Skeletal muscle tissue (tissue), 4 donors: Measurements from ENCODE around the gene MIPOL1. TPM values are rescaled to one million over a fixed set of nuclear protein-coding genes. Genes with fewer than 3 reads are reported as not detected.
"Not testable (repeated sequence)": the region's sequence is repeated elsewhere in the genome, so short reads cannot be mapped to it uniquely, and the experiment has no call there.

Experiments
- H3K27ac ChIP-seq: one replicate; pipeline ENCODE4 v1.7.0; 2013; ENCODE audit warnings: mild to moderate bottlenecking, low read depth, low read length, inconsistent platforms
- H3K27me3 ChIP-seq, 3 donors: one replicate each; pipeline ENCODE4 v1.7.0; 2013; ENCODE audit warnings: low read length in 3 of 3; ENCODE audit not compliant: control insufficient read depth in 3 of 3, insufficient read depth in 3 of 3
- H3K36me3 ChIP-seq, 3 donors: one replicate each; pipeline ENCODE4 v1.7.0; 2013; ENCODE audit warnings: low read length in 3 of 3; ENCODE audit not compliant: control insufficient read depth in 3 of 3, insufficient read depth in 3 of 3
- H3K4me1 ChIP-seq, 3 donors: one replicate each; pipeline ENCODE4 v1.7.0; 2013; ENCODE audit warnings: low read length in 3 of 3, mild to moderate bottlenecking in 3 of 3; ENCODE audit not compliant: control insufficient read depth in 3 of 3, insufficient read depth in 3 of 3
- H3K4me3 ChIP-seq, 3 donors: one replicate each; pipeline ENCODE4 v1.7.0; 2013; ENCODE audit warnings: low read length in 3 of 3
- H3K9ac ChIP-seq, 3 donors: one replicate each; pipeline ENCODE4 v1.7.0; 2013; ENCODE audit warnings: low read length in 3 of 3, mild to moderate bottlenecking in 3 of 3, moderate library complexity in 2 of 3, low read depth in 1 of 3
- H3K9me3 ChIP-seq, 3 donors: one replicate each; pipeline ENCODE4 v1.7.0; 2013; ENCODE audit warnings: low read length in 3 of 3; ENCODE audit not compliant: control insufficient read depth in 3 of 3
- total RNA-seq: library from RNA; depleted of rRNA; stranded (reverse); fragments of >200 nt; gene quantifications from one replicate; pipeline ENCODE4 v1.2.3, GENCODE V29; 2014
- donor health status: Osteomylitis.

MIPOL1 gene
- total RNA-seq, 1 donor from 2014 or later: 16.7 TPM

GRCh38 chr14:37369425-37369824, 171.7 kb downstream of the MIPOL1 start:
- Histone ChIP-seq H3K27ac (no peak overlapping the region), H3K36me3 (peaks cover 0 to 3% (median 0%) of the 10 kb centered on the region in 3 donors), H3K9ac (no peak overlapping the region), H3K4me3 (no peak overlapping the region), H3K27me3 (no peaks in the 10 kb centered on the region), H3K4me1 (no peaks in the 10 kb centered on the region), H3K9me3 (peaks cover 0 to 3% (median 0%) of the 10 kb centered on the region in 3 donors)

DNA sequence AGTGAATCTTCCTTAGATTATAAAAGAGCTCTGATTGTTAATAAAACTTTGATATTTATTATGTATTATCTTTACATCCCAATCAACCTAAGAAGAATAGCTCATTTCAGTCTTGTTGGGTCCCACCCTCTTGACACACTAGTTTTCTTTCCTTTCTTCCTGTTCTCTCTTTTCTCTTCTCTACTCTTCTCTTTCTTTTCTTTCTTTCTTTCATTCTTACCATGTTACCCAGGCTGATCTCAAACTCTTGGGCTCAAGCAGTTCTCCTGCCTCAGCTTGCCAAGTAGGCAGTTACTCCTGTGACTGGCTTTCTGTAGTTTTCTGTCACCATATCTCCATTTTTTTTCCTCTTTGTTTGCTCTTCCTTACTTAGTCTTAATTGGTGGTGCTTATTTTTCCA, 177.8 kb downstream of the MIPOL1 start:
- H3K4me1 ChIP-seq: no peaks in the 10 kb centered on the region
- no peaks in the 10 kb centered on the region for H3K27me3 ChIP-seq
- H3K36me3 ChIP-seq: no peaks in the 10 kb centered on the region
- H3K9me3 ChIP-seq: no peaks in the 10 kb centered on the region
- no peak overlapping the region for H3K27ac ChIP-seq
- H3K4me3 ChIP-seq: no peak overlapping the region
- no peak overlapping the region for H3K9ac ChIP-seq

DNA sequence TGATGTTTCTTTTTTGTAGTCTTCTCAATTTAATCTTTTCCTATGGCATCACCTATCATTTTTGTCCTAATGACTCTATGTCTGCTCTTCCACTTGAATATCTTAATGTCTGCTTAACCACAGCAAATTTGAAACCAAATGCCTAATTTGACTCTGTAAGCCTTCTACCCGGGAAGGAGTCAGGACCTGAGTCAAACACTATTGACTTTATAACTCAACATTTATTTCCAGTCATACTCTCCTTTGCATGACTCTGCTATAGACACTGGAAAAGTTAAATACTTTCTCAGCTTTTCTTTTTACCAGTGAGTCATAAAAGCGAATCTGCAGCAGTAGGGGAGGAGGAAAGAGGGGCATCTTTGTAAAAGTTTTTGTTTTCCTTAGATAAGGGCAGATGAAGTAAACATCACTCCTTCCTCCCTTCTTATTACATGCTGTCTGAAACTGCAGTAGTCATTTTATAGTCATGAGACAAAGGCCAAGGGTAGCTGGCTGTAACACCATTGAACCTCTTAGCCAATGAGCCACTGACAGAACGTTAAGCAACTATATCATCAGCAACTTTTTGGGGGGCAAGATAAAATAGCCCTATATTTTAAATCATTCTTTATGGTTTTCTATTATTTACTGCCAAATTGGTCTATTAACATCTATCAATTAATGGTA, 179.3 kb downstream of the MIPOL1 start:
- no peaks in the 10 kb centered on the region for H3K4me1 ChIP-seq
- no peaks in the 10 kb centered on the region for H3K36me3 ChIP-seq
- no peak overlapping the region for H3K9ac ChIP-seq
- no peaks in the 10 kb centered on the region for H3K27me3 ChIP-seq
- H3K9me3 ChIP-seq: no peaks in the 10 kb centered on the region
- no peak overlapping the region for H3K27ac ChIP-seq
- H3K4me3 ChIP-seq: no peak overlapping the region

GRCh38 chr14:37384870-37385596, 187.3 kb downstream of the MIPOL1 start:
- no peak overlapping the region for H3K27ac ChIP-seq
- no peaks in the 10 kb centered on the region for H3K27me3 ChIP-seq
- H3K9ac ChIP-seq: no peak overlapping the region
- no peaks in the 10 kb centered on the region for H3K9me3 ChIP-seq
- H3K36me3 ChIP-seq: no peaks in the 10 kb centered on the region
- no peak overlapping the region for H3K4me3 ChIP-seq
- H3K4me1 ChIP-seq: no peaks in the 10 kb centered on the region

DNA sequence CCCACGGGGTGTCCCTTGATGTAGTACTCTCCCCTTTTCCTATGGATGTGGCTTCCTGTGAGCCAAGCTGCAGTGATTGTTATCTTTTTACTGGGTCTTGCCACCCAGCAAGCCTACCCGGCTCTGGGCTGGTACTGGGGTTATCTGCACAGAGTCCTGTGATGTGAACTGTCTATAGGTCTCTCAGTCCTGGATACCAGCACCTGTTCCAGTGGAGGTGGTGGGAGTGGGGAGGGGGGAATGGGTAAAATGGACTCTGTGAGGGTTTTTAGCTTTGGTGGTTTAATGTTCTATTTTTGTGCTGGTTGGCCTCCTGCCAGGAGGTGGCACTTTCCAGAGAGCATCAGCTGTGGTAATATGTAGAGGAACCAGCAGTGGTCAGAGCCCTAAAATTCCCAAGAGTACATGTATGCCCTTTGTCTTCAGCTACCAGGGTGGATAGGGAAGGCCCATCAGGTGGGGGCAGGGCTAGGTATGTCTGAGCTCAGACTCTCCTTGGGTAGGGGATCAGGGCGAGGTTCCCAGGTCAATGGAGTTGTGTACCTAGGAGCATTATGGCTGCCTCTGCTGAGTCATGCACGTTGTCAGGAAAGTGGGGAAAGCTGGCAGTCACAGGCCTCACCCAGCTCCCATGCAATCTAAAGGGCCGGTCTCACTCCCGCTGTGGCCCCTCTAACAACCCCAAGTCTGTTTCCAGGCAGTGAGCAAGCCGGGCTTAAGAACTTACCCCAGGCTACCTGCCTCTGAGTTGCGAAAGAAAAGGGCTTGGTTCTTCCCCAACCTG, 199.6 kb downstream of the MIPOL1 start:
- not testable (repeated sequence) for H3K27ac ChIP-seq, H3K27me3 ChIP-seq, H3K4me1 ChIP-seq, H3K9ac ChIP-seq, H3K9me3 ChIP-seq, H3K4me3 ChIP-seq, H3K36me3 ChIP-seq

GRCh38 chr14:37397941-37398215, 200.1 kb downstream of the MIPOL1 start:
- no peaks in the 10 kb centered on the region for H3K36me3 ChIP-seq
- no peaks in the 10 kb centered on the region for H3K4me1 ChIP-seq
- no peaks in the 10 kb centered on the region for H3K9me3 ChIP-seq
- no peak overlapping the region for H3K27ac ChIP-seq
- H3K9ac ChIP-seq: no peak overlapping the region
- no peak overlapping the region for H3K4me3 ChIP-seq
- H3K27me3 ChIP-seq: no peaks in the 10 kb centered on the region

- H3K4me3 ChIP-seq: no peak overlapping the region
- no peak overlapping the region for H3K27ac ChIP-seq
- H3K4me1 ChIP-seq: no peaks in the 10 kb centered on the region
- no peaks in the 10 kb centered on the region for H3K27me3 ChIP-seq
- no peaks in the 10 kb centered on the region for H3K9me3 ChIP-seq
- no peak overlapping the region for H3K9ac ChIP-seq
- H3K36me3 ChIP-seq: no peaks in the 10 kb centered on the region
These were observed 201.8 kb downstream of the MIPOL1 start for GRCh38 chr14:37399517-37399916.

DNA sequence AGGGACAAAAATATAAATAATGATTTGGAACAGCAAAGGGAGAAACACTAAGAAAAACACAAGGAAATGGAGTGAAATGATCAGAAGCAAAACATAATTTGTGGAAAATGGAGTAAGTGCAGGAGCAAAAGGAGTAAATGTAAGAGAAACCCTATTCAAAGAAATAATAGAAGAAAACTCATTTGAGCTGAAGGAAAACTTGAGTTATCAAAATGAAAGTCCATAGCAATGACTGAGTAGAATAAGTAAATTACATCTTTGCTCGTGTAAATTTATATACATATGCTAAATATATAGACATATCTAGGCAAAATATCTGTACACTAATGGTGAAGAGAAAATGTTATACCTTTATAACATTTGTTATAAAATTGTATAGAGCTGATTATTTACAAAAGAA, 203.4 kb downstream of the MIPOL1 start:
- no peak overlapping the region for H3K9ac ChIP-seq
- no peaks in the 10 kb centered on the region for H3K27me3 ChIP-seq
- H3K27ac ChIP-seq: no peak overlapping the region
- H3K9me3 ChIP-seq: no peaks in the 10 kb centered on the region
- H3K4me3 ChIP-seq: no peak overlapping the region
- no peaks in the 10 kb centered on the region for H3K4me1 ChIP-seq
- H3K36me3 ChIP-seq: no peaks in the 10 kb centered on the region

DNA sequence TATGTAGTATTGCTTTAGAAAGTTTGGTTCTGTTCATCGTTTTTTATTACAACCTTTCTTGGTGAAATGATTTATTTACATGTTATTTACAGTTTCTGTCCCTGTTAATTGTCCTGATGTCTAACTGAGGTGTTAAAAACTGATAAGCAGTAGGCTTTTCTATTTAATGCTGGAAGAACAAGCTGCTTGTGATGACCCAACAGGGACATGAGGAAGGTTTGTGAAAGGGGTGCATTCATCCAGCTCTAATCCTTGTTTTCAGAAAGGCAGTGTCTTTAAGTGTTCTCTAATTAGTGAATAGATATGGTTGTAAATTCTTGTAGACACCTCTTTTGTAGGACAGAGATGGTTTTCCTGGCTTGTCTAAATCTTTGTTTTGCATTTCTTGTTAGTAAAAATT, 205.9 kb downstream of the MIPOL1 start:
- no peaks in the 10 kb centered on the region for H3K36me3 ChIP-seq
- H3K9me3 ChIP-seq: no peaks in the 10 kb centered on the region
- no peaks in the 10 kb centered on the region for H3K4me1 ChIP-seq
- no peaks in the 10 kb centered on the region for H3K27me3 ChIP-seq
- no peak overlapping the region for H3K4me3 ChIP-seq
- H3K9ac ChIP-seq: no peak overlapping the region
- no peak overlapping the region for H3K27ac ChIP-seq

- H3K9ac ChIP-seq: no peak overlapping the region
- H3K27me3 ChIP-seq: no peaks in the 10 kb centered on the region
- H3K4me3 ChIP-seq: no peak overlapping the region
- no peak overlapping the region for H3K27ac ChIP-seq
- no peaks in the 10 kb centered on the region for H3K36me3 ChIP-seq
- no peaks in the 10 kb centered on the region for H3K9me3 ChIP-seq
- H3K4me1 ChIP-seq: no peaks in the 10 kb centered on the region
These were observed 208.4 kb downstream of the MIPOL1 start for GRCh38 chr14:37406095-37406494.
